ENCODE results near the gene ABCB10. TPM values are rescaled to one million over a fixed set of nuclear protein-coding genes. Genes with fewer than 3 reads are reported as not detected.

Gene ABCB10
- total RNA-seq, 4 donors from 2014 or later = 11.4 to 13.2 (median 12.2) TPM

GRCh38 chr1:229470406-229471043 lies 88.0 kb downstream of the ABCB10 start:
- H3K4me3 ChIP-seq (ENCODE audit: low read depth, poor library complexity, severe bottlenecking) = no peak overlapping the region
- TF ChIP-seq POLR2A (IDR thresholded peaks at IDR 0.05) (no peak), CTCF (IDR thresholded peaks at IDR 0.05) (no peak)
- intact Hi-C loops (cut with DNase I; ENCODE audit: low total_unique reads) = no loop called here
- DNase-seq (ENCODE audit: low spot score in 2 of 2) = no peak
- WGBS, 2 donors = 89 to 92% methylated on average over 8 of the region's 8 CpGs

- no peak overlapping the region for H3K4me3 ChIP-seq (ENCODE audit: low read depth, poor library complexity, severe bottlenecking)
- WGBS, 2 donors = 91 to 96% methylated on average over 1 of the region's 1 CpG
- no peak for DNase-seq (ENCODE audit: low spot score in 2 of 2)
- intact Hi-C loops (cut with DNase I; ENCODE audit: low total_unique reads) = no loop called here
- TF ChIP-seq POLR2A (IDR thresholded peaks at IDR 0.05) = no peak
- no peak for TF ChIP-seq CTCF (IDR thresholded peaks at IDR 0.05)
Measured at GRCh38 chr1:229466887-229467286, 91.6 kb downstream of the ABCB10 start.

Other genes starting within 250 kb of the ABCB10 start
- 10 to 100 TPM; 20.0 to 32.4 (median 26.8) TPM for gene CCSAP, start 215.7 kb downstream of the ABCB10 start, total RNA-seq
- gene ACTA1, start 124.6 kb downstream of the ABCB10 start, total RNA-seq = 10 to 100 TPM in 1 of 4 donors, 1 to 10 TPM in 1, under 1 TPM in 2; 0.21 to 10.8 (median 1.7) TPM
- gene NUP133, start 50.4 kb downstream of the ABCB10 start, total RNA-seq = 10 to 100 TPM; 21.9 to 31.6 (median 26.9) TPM
- 10 to 100 TPM in 2 of 4 donors, 1 to 10 TPM in 2; 7.5 to 15.7 (median 9.4) TPM for gene TAF5L, start 67.4 kb upstream of the ABCB10 start, total RNA-seq
- 1 to 10 TPM; 5.7 to 7.7 (median 6.3) TPM for gene URB2, start 67.5 kb upstream of the ABCB10 start, total RNA-seq

All from lower leg skin (tissue), 4 donors.